ENCODE results near the gene CCDC141.

The CCDC141 gene

DNA sequence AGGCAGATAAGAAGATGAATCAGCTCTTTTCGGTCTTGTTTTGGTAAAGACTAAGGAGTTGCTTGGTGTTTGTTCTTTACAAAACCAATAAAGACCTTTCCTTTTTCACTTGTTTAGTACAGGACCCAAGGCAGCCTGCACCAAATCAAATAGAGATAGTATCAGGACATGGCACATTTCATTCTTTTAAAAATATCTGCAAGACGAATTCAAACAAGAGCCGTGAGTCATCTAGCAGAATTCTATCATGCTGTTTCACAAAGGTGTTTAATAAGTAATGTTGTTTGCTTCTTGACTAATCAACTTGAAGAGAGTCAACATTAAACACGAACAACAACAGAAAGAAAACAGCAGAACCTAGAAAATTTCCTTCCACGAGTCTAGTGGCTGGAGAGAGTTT, 139.9 kb downstream of the CCDC141 start:
- H3K4me3 Mint-ChIP-seq: no peak overlapping the region
- no peak overlapping the region for H3K27ac Mint-ChIP-seq
- ATAC-seq (replicated peaks): no peak
- no peak for DNase-seq
- H3K36me3 Mint-ChIP-seq (ENCODE audit: insufficient read depth): no peaks in the 10 kb centered on the region
- H3K4me1 Mint-ChIP-seq (ENCODE audit: low read depth in 2 of 2): no peaks in the 10 kb centered on the region
- no peaks in the 10 kb centered on the region for H3K27me3 Mint-ChIP-seq
- H3K9me3 Mint-ChIP-seq: no peaks in the 10 kb centered on the region

DNA sequence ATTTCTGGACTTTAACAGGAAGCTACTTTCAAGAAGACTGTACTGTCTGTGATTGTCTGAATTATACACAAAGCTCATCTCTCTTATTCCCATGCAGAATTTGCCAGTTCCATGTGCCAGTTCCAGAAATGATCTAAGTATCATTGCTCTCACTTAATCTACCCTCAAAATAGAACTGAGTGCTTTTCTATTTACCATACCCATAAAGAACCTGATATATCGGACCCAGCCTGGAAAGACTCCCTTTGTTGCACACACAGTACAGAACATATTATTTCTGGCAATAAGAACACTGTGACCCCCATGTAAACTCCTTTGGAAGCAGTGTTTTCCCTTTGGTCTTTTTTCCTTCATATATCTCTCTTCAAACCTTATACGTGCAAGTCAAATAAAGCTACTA, 140.4 kb downstream of the CCDC141 start:
- DNase-seq (no peak), ATAC-seq (replicated peaks) (no peak)
- Mint-ChIP-seq H3K9me3 (no peaks in the 10 kb centered on the region), H3K4me1 (ENCODE audit: low read depth in 2 of 2) (no peaks in the 10 kb centered on the region), H3K36me3 (ENCODE audit: insufficient read depth) (no peaks in the 10 kb centered on the region), H3K27ac (no peak overlapping the region), H3K27me3 (no peaks in the 10 kb centered on the region), H3K4me3 (no peak overlapping the region)

DNA sequence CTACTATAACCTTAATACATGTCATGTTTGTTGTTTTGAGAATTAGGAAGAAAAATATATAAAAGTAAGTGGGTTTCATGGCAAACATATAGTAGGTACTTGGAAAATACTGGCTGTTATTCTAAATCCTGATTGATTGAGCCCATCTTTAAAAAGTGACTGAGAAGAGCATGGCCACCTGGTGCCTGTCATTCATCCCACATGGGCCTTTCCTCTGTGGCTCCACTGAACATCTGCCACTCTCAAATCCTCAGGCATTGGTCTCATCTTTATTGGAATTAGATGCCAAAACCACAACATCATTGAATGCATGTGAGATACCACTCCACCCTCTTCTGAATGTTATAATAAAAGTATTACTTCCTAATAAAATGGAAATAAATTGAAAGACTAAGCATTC, 141.1 kb downstream of the CCDC141 start:
- ATAC-seq (replicated peaks): no peak
- H3K9me3 Mint-ChIP-seq: no peaks in the 10 kb centered on the region
- no peak for DNase-seq

DNA sequence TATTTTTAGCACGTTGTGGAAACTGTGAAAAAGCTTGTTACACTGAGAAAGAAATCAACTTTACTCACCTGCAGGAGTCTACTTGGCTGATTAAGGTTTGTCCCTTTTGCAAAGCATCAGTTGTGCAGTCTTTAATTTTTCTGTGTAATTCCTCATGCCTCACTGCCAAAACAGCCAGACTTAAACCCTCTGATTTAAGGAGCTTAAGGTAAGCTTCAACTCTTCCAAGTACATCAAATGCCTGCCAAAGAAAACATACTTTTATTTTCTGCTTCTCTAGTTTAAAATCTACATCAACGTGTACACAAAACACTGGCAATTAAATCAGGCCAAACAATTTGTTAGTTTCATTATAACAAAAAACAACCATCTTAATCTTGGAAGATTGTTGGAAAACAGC, 144.7 kb downstream of the CCDC141 start:
- no peaks in the 10 kb centered on the region for H3K9me3 Mint-ChIP-seq
- no peaks in the 10 kb centered on the region for H3K4me1 Mint-ChIP-seq (ENCODE audit: low read depth in 2 of 2)
- H3K27ac Mint-ChIP-seq: no peak overlapping the region
- DNase-seq: no peak
- H3K27me3 Mint-ChIP-seq: no peaks in the 10 kb centered on the region
- H3K36me3 Mint-ChIP-seq (ENCODE audit: insufficient read depth): no peaks in the 10 kb centered on the region
- H3K4me3 Mint-ChIP-seq: no peak overlapping the region
- no peak for ATAC-seq (replicated peaks)

More for the DNA sequence above, 141.1 kb downstream of the CCDC141 start:
- Mint-ChIP-seq H3K36me3 (ENCODE audit: insufficient read depth) (no peaks in the 10 kb centered on the region), H3K27ac (no peak overlapping the region), H3K27me3 (no peaks in the 10 kb centered on the region), H3K4me1 (ENCODE audit: low read depth in 2 of 2) (no peaks in the 10 kb centered on the region), H3K4me3 (no peak overlapping the region)

DNA sequence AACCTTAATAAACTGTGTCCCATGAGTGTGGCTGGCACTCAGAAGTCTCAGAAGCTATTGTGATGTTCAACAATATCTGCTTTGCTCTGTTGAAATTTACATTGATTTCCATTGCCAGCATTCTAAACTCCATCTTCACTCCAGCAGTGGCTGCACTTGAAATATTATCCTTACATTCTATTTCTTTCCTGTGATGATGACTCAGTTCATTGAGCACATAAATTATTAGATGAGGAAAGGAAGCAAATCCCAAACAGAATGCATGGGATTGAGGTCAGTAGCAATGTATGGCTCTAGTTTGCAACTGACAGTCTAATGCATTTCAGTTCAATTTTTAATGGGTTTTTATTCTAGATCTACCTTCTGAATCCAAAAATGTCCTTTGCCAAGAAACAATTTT, 150.3 kb downstream of the CCDC141 start:
- no peaks in the 10 kb centered on the region for H3K4me1 Mint-ChIP-seq (ENCODE audit: low read depth in 2 of 2)
- ATAC-seq (replicated peaks): no peak
- H3K4me3 Mint-ChIP-seq: no peak overlapping the region
- H3K27ac Mint-ChIP-seq: no peak overlapping the region
- no peak for DNase-seq
- H3K36me3 Mint-ChIP-seq (ENCODE audit: insufficient read depth): no peaks in the 10 kb centered on the region
- H3K9me3 Mint-ChIP-seq: no peaks in the 10 kb centered on the region
- peaks cover 0 to 4% of the 10 kb centered on the region in 2 donors for H3K27me3 Mint-ChIP-seq

DNA sequence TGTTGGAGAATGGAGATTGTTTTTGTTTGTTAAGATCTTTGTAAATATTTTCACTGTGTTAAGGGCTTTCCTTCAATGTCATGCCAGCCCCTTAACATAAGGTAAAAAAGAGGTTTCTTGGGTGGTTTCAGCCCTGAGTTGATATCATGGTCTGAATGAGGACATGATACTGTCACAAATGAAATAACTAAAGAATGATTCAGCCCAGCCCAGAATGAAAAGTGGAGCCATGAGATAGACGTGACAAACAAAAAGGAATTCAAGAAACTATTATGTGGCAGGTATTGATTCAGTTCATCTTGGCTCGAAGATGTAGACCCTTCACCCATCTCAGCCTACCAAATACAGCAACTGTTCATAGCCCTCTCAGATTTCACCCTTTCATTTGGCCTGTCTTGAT, 154.1 kb downstream of the CCDC141 start:
- ATAC-seq (replicated peaks): no peak
- Mint-ChIP-seq H3K36me3 (ENCODE audit: insufficient read depth) (no peaks in the 10 kb centered on the region), H3K4me1 (ENCODE audit: low read depth in 2 of 2) (no peaks in the 10 kb centered on the region), H3K4me3 (no peak overlapping the region), H3K27me3 (peaks cover 0 to 4% of the 10 kb centered on the region in 2 donors), H3K9me3 (no peaks in the 10 kb centered on the region), H3K27ac (no peak overlapping the region)
- DNase-seq: no peak

DNA sequence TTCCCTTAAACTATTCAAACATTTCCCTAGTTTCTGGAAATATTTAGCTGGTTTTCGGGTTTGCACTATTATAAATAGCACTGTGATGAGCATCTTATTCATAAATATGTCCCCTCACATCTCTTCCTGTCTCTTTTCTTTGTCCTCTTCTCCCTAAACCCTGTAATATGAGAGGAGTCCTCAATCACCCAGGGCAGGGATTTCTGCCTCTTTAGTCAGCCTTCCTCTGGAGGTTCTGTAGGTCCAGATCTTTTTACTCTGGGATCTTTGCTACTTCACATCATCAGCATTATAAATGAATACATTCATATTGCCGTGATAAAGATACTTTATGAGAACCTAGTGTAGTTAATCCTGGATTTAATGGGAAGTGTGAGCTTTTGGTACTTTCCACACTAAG, 154.8 kb downstream of the CCDC141 start:
- Mint-ChIP-seq H3K4me3 (no peak overlapping the region), H3K27me3 (peaks cover 0 to 4% of the 10 kb centered on the region in 2 donors)

DNA sequence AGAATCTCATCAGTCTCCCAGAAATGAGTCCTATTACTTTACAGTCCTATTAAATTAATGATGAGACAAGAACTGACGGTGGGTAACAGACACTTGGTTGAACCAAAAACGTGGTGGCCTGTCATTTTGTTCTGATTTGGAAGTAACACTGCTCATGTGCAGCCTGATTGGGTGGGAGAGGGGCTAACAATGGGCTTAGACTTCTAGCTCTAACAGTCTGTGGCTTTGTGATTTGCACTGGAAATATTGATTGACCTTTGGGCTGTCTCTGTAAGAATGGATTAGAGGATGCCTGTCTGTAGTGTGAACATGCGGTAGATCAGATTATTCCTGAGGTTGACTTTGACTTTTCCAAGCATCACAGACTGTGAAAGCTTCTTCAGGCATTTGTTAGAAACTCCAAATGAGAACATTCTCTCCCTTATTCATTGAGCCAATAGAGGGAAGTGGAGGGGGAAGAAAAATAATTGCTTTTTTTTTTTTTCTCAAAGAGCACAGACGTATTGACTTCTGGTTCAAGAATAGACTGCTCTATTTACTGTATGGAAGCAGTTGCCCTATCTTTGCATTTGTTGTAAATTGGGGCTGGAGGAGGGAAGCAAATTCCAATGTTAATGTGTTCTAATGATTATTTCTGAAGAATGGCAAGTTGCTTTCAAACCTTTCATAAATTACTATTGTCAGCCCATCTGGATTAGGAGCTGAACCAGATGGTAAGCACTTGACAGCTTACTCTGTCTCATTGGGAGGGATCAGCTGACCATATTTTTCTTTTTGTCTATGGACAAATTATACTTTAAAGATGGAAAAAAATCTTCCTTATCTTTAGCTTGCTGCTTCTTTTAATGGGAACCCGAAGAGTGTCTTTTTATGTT, 156.9 kb downstream of the CCDC141 start:
- H3K9me3 Mint-ChIP-seq: no peaks in the 10 kb centered on the region
- no peaks in the 10 kb centered on the region for H3K4me1 Mint-ChIP-seq (ENCODE audit: low read depth in 2 of 2)
- no peaks in the 10 kb centered on the region for H3K36me3 Mint-ChIP-seq (ENCODE audit: insufficient read depth)
- H3K27me3 Mint-ChIP-seq: peaks cover 0 to 4% of the 10 kb centered on the region in 2 donors
- H3K4me3 Mint-ChIP-seq: no peak overlapping the region
- no peak overlapping the region for H3K27ac Mint-ChIP-seq
- DNase-seq: no peak
- ATAC-seq (replicated peaks): no peak

More for the DNA sequence above, 154.8 kb downstream of the CCDC141 start:
- Mint-ChIP-seq H3K9me3 (no peaks in the 10 kb centered on the region), H3K4me1 (ENCODE audit: low read depth in 2 of 2) (no peaks in the 10 kb centered on the region), H3K27ac (no peak overlapping the region), H3K36me3 (ENCODE audit: insufficient read depth) (no peaks in the 10 kb centered on the region)
- no peak for DNase-seq
- ATAC-seq (replicated peaks): no peak

DNA sequence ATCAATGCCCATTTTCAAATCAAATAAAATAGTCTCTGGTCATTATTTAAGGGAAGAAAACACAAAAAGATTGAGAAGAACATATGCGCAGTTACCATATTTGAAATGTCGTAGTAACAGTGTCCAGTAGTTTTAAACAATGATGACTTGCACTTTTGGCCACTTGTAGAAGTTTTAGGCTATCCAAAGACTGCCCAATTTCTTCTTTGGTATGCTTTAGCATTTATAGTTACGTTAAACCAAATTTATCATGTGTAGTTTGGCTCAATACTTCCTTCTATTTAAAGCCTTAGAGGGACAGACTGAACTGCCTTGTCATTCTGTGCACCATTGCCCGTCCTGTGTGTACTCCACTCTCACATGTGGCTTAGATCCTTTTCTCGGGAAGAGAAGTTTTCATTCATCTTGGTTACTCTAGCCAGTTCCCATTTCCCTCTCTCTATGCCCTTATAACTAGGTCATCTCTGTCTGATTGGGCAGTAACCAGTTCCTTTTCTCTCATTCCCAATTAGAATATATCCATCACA, 157.9 kb downstream of the CCDC141 start:
- no peak for DNase-seq
- no peak overlapping the region for H3K27ac Mint-ChIP-seq

DNA sequence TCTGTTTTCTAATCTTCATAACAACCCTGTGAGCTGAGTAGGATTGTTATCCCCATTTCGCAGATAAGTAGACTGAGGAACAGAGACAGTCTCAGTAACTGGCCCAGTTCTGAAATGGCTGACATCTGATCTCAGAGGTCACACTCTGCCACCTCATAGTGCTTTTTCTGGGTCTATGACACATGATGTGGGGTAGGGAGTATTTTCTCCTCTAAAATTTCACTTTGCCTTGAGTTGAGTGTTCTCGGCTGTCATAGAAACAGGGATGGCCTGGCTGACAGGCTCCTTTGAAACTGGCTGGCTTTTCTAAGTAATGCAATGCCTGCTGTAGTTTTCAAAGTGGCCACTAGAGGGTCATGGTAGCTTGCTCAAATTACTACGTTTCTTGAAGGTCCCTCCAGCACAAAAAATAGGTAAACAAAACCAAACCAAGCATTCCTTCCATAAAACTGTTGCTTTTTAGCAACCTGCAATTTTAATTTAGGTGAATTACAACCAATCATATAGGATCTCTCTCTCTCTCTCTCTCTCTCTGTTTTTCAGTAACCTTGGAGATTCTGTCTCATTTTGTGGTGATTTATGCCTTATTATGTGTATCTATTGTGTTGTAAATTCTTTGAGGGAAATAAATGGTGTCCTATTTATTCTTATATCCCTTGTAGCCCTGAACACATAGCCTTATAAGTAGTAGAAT, 158.5 kb downstream of the CCDC141 start:
- Mint-ChIP-seq H3K36me3 (ENCODE audit: insufficient read depth) (no peaks in the 10 kb centered on the region), H3K4me3 (no peak overlapping the region), H3K27ac (no peak overlapping the region), H3K9me3 (no peaks in the 10 kb centered on the region), H3K4me1 (ENCODE audit: low read depth in 2 of 2) (no peaks in the 10 kb centered on the region), H3K27me3 (no peaks in the 10 kb centered on the region)
- ATAC-seq (replicated peaks) (no peak), DNase-seq (peak; percentile 12 to 29 (median 15))

More for the DNA sequence above, 157.9 kb downstream of the CCDC141 start:
- no peaks in the 10 kb centered on the region for H3K4me1 Mint-ChIP-seq (ENCODE audit: low read depth in 2 of 2)
- no peaks in the 10 kb centered on the region for H3K36me3 Mint-ChIP-seq (ENCODE audit: insufficient read depth)
- no peaks in the 10 kb centered on the region for H3K9me3 Mint-ChIP-seq
- no peak overlapping the region for H3K4me3 Mint-ChIP-seq
- ATAC-seq (replicated peaks): no peak
- H3K27me3 Mint-ChIP-seq: peaks cover 0 to 2% of the 10 kb centered on the region in 2 donors

DNA sequence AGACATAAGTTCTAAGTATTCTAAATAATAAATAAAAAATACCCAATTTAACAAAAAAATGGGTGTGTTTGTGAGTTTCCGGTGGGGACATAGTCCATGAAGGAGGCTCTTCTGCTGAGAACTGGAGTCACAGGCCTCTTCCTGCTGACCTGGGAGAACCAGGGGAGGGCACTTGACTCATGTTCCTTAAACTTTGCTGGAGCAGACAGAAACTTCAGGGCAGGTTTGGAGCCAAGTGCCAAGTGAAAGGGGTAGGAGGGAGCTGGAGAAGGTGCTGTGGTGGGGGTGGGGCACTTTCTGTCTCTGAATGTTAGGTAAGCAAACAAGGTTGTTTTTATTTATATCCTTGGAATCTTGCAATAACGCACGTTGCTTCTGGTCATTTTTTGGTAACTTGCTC, 163.9 kb downstream of the CCDC141 start:
- ATAC-seq (replicated peaks): no peak
- H3K4me3 Mint-ChIP-seq: no peak overlapping the region
- no peak for DNase-seq
- H3K36me3 Mint-ChIP-seq (ENCODE audit: insufficient read depth): no peaks in the 10 kb centered on the region
- H3K27ac Mint-ChIP-seq: no peak overlapping the region
- peaks cover 0 to 2% of the 10 kb centered on the region in 2 donors for H3K9me3 Mint-ChIP-seq
- H3K4me1 Mint-ChIP-seq (ENCODE audit: low read depth in 2 of 2): no peaks in the 10 kb centered on the region
- no peaks in the 10 kb centered on the region for H3K27me3 Mint-ChIP-seq

DNA sequence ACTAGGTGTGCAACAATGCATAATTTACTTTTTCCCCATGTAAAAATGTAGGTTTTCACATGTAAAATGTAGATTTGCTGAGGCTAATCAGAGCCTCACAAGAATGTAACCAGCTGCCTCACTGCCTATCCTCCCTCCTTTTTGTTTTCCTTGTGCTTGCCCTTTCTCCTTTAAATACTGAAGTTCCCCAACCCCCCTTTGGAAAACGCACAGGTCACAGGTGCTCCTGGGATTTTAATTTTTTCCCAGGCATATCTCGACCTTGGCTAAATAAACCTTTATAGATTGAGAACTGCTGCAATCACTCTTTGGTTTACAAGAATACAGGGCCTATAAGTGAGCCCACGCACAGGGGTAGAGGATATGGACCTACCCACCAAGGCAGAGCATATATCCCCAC, 165.5 kb downstream of the CCDC141 start:
- H3K9me3 Mint-ChIP-seq: peaks cover 0 to 2% of the 10 kb centered on the region in 2 donors
- H3K27me3 Mint-ChIP-seq: no peaks in the 10 kb centered on the region
- no peak for ATAC-seq (replicated peaks)
- H3K4me1 Mint-ChIP-seq (ENCODE audit: low read depth in 2 of 2): no peaks in the 10 kb centered on the region
- no peak overlapping the region for H3K4me3 Mint-ChIP-seq
- H3K36me3 Mint-ChIP-seq (ENCODE audit: insufficient read depth): no peaks in the 10 kb centered on the region
- H3K27ac Mint-ChIP-seq: no peak overlapping the region
- DNase-seq: no peak

DNA sequence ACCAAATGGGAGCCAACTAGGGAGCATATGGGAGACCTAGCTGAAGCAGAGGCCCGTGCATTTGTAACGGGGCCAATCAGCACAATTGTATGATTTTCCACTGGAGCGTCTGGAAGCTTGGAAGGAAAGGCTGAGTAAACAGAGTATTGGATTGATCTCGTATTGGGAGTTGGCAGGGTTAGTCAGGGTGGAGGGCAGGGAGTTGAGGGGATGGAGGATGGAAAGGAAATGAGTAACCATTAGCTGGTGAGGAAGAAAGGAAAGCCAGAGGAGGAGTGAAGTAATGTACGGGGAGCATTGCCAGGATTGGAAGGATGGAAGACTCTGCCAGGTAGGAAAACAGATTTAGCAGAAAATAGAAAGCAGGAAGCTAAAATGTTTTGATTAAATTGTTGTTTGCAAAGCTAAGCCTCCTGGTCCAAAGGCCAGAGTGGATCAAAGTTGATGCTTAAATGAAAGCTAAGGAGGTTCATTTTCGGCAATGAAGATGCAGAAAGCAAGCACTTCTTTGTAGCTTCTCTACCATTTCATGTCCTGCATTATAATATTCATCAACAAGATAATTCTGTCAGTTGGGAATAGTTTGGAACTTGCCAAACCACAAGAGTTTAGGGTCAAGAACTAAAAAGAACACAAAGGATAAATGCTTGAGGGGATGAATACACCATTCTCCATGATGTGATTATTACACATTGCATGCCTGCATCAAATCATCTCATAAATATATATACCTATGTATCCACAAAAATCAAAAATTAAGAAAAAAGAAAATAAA, 167.1 kb downstream of the CCDC141 start:
- no peaks in the 10 kb centered on the region for H3K4me1 Mint-ChIP-seq (ENCODE audit: low read depth in 2 of 2)
- H3K9me3 Mint-ChIP-seq: peaks cover 0 to 2% of the 10 kb centered on the region in 2 donors
- DNase-seq (no peak), ATAC-seq (replicated peaks) (no peak)
- no peak overlapping the region for H3K27ac Mint-ChIP-seq
- no peak overlapping the region for H3K4me3 Mint-ChIP-seq
- H3K36me3 Mint-ChIP-seq (ENCODE audit: insufficient read depth): no peaks in the 10 kb centered on the region
- no peaks in the 10 kb centered on the region for H3K27me3 Mint-ChIP-seq
